K562 (cell line): ENCODE results near the gene FFAR1. TPM values are rescaled to one million over a fixed set of nuclear protein-coding genes. Genes with fewer than 3 reads are reported as not detected.

Source experiments
- ARID4B ChIP-seq: sonication (generic); formaldehyde crosslinking; IDR thresholded peaks from 2 replicates; pipeline ENCODE4 v1.8.0; 2022; ENCODE audit warnings: mild to moderate bottlenecking, missing genetic modification reagents
- ETS1 ChIP-seq: conservative IDR thresholded peaks from 2 replicates; pipeline ENCODE4 v1.6.1; 2011; ENCODE audit warnings: low read depth, mild to moderate bottlenecking, low read length; ENCODE audit not compliant: control insufficient read depth
- KLF13 ChIP-seq: fragments of 450-650 bp; IDR thresholded peaks from 2 replicates; pipeline ENCODE4 v1.6.1; 2016; ENCODE audit warnings: missing genetic modification characterization, low read depth, mild to moderate bottlenecking, missing compliant biosample characterization, moderate library complexity, borderline replicate concordance
- KLF6 ChIP-seq: fragments of 250-450 bp; sonication (Bioruptor Pico); IDR thresholded peaks from 2 replicates; pipeline ENCODE4 v1.4.0; 2020; ENCODE audit warnings: mild to moderate bottlenecking, moderate library complexity, borderline replicate concordance
- MITF ChIP-seq: IDR thresholded peaks from 2 replicates; pipeline ENCODE4 v1.6.1; 2014; ENCODE audit warnings: antibody characterized with exemption
- MTA1 ChIP-seq: fragments of 450-650 bp; IDR thresholded peaks from 2 replicates; pipeline ENCODE4 v1.6.1; 2017; ENCODE audit warnings: borderline replicate concordance
- MTA2 ChIP-seq: fragments of 450-650 bp; IDR thresholded peaks from 2 replicates; pipeline ENCODE4 v1.6.1; 2016; ENCODE audit warnings: low read depth
- NBN ChIP-seq: fragments of 450-650 bp; IDR thresholded peaks from 2 replicates; pipeline ENCODE4 v1.6.1; 2016; ENCODE audit warnings: low read depth, mild to moderate bottlenecking
- RBM34 ChIP-seq: fragments of 200-400 bp; formaldehyde crosslinking; IDR thresholded peaks from 2 replicates; pipeline ENCODE4 v1.6.1; 2018; ENCODE audit warnings: low read length, borderline replicate concordance; ENCODE audit not compliant: insufficient read depth
- SIN3A ChIP-seq, 2 experiments: fragments of 150-350 bp in 1 of 2; IDR thresholded peaks; 2 replicates each; pipeline ENCODE4 v1.6.1; 2011 to 2016; ENCODE audit warnings: borderline replicate concordance in 2 of 2, low read depth in 2 of 2, low read length in 2 of 2, mild to moderate bottlenecking in 2 of 2, moderate library complexity in 2 of 2; ENCODE audit not compliant: control insufficient read depth in 1 of 2
- SNAPC5 ChIP-seq: fragments of 250-450 bp; sonication (Bioruptor Pico); IDR thresholded peaks from 2 replicates; pipeline ENCODE4 v1.8.0; 2021; ENCODE audit warnings: moderate library complexity, mild to moderate bottlenecking, inconsistent platforms
- SRSF1 ChIP-seq: fragments of 200-400 bp; formaldehyde crosslinking; IDR thresholded peaks from 2 replicates; pipeline ENCODE4 v1.6.1; 2017; ENCODE audit warnings: mild to moderate bottlenecking, low read depth, low read length, moderate library complexity
- SRSF9 ChIP-seq: fragments of 200-400 bp; formaldehyde crosslinking; IDR thresholded peaks from 2 replicates; pipeline ENCODE4 v1.6.1; 2017; ENCODE audit warnings: low read depth, low read length, borderline replicate concordance
- TRIM28 ChIP-seq: fragments of 450-650 bp; IDR thresholded peaks from 2 replicates; pipeline ENCODE4 v1.6.1; 2017
- ZFP91 ChIP-seq: sonication (generic); formaldehyde crosslinking; IDR thresholded peaks from 2 replicates; pipeline ENCODE4 v1.8.0; 2022; ENCODE audit warnings: mild to moderate bottlenecking, missing genetic modification reagents
- ZNF134 ChIP-seq: fragments of 250-450 bp; sonication (Bioruptor Pico); conservative IDR thresholded peaks from 2 replicates; pipeline ENCODE4 v1.4.0; 2020
- polyA plus RNA-seq, 8 experiments: library from polyadenylated mRNA; depleted of rRNA in 4 of 8; stranded (reverse) in 5 of 8; unstranded in 3 of 8; fragments of >200 nt; fragmentation: Nextera tagmentation in 2 of 8; fragmentation: Illumina TruSeq in 1 of 8; extraction: Ambion mirVana in 2 of 8; extraction: Trizol in 1 of 8; gene quantifications; 2 replicates each; pipeline versions ENCODE4 v1.2.1 to v1.2.3, GENCODE V29; 2011 to 2014; ENCODE audit warnings: inconsistent platforms in 1 of 8, missing spikeins in 1 of 8
- total RNA-seq, 7 experiments: library from RNA; depleted of rRNA in 6 of 7; stranded (reverse); fragments of >200 nt in 6 of 7; fragmentation: Illumina TruSeq in 2 of 7; extraction: Trizol in 2 of 7; gene quantifications; 2 replicates each; pipeline versions ENCODE4 v1.2.1 to v1.2.3, GENCODE V29; 2011 to 2021; ENCODE audit warnings: low replicate concordance in 1 of 7

Gene FFAR1
- total and polyA plus RNA-seq, 9 of the 15 experiments (the other 6 are each of a cell fraction or from before 2014, with no cell fraction given), result not detected

GRCh38 chr19:35309481-35310279 lies 38.0 kb upstream of the FFAR1 start (continued):
- TF ChIP-seq SRSF1, result no peak
- no peak for TF ChIP-seq TRIM28
- no peak for TF ChIP-seq RBM34
- TF ChIP-seq ZNF134 (CRISPR knock-in tag), result no peak
- peak; percentile 62; the same call in 1 of the 2 replicates for TF ChIP-seq KLF13
- TF ChIP-seq ARID4B, result no peak
- no peak for TF ChIP-seq KLF6
- TF ChIP-seq SRSF9, result no peak
- no peak for TF ChIP-seq ZFP91 (CRISPR knock-in tag)
- no peak for TF ChIP-seq ETS1
- TF ChIP-seq MTA2, result no peak
- TF ChIP-seq MTA1, result no peak
- TF ChIP-seq NBN, result no peak
- TF ChIP-seq MITF, result peak; percentile 58; the same call in 1 of the 2 replicates
- TF ChIP-seq SIN3A (IDR thresholded peaks at IDR 0.05; ENCODE audit: borderline replicate concordance in 2 of 2, control insufficient read depth in 1 of 2, low read depth in 2 of 2, low read length in 2 of 2), result no peak
- no peak for TF ChIP-seq SNAPC5 (CRISPR knock-in tag)
